ENCODE measurements around the gene HDHD2.
A peak's percentile ranks its signal among the peaks of the same experiment; 100 is the strongest.
"Not testable (repeated sequence)": the region's sequence is repeated elsewhere in the genome, so short reads cannot be mapped to it uniquely, and the experiment has no call there.

HDHD2 gene, protein sequence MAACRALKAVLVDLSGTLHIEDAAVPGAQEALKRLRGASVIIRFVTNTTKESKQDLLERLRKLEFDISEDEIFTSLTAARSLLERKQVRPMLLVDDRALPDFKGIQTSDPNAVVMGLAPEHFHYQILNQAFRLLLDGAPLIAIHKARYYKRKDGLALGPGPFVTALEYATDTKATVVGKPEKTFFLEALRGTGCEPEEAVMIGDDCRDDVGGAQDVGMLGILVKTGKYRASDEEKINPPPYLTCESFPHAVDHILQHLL

GRCh38 chr18:47150029-47150823 lies at the start of gene HDHD2:
Gene HDHD2, minus strand, starts transcription at chr18:47150500. Its CDS starts 14,061 bp downstream, at chr18:47136439.
- TF ChIP-seq, protein P1, sequence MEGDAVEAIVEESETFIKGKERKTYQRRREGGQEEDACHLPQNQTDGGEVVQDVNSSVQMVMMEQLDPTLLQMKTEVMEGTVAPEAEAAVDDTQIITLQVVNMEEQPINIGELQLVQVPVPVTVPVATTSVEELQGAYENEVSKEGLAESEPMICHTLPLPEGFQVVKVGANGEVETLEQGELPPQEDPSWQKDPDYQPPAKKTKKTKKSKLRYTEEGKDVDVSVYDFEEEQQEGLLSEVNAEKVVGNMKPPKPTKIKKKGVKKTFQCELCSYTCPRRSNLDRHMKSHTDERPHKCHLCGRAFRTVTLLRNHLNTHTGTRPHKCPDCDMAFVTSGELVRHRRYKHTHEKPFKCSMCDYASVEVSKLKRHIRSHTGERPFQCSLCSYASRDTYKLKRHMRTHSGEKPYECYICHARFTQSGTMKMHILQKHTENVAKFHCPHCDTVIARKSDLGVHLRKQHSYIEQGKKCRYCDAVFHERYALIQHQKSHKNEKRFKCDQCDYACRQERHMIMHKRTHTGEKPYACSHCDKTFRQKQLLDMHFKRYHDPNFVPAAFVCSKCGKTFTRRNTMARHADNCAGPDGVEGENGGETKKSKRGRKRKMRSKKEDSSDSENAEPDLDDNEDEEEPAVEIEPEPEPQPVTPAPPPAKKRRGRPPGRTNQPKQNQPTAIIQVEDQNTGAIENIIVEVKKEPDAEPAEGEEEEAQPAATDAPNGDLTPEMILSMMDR (IDR thresholded peaks at IDR 0.05), result no peak
- peak within 1 kb of the TSS; percentile 95 for H3K4me3 ChIP-seq
- peak within 1 kb of the TSS; percentile 78 to 98 for H3K27ac ChIP-seq
- peak; percentile 90 for DNase-seq (ENCODE audit: low spot score)

DNA sequence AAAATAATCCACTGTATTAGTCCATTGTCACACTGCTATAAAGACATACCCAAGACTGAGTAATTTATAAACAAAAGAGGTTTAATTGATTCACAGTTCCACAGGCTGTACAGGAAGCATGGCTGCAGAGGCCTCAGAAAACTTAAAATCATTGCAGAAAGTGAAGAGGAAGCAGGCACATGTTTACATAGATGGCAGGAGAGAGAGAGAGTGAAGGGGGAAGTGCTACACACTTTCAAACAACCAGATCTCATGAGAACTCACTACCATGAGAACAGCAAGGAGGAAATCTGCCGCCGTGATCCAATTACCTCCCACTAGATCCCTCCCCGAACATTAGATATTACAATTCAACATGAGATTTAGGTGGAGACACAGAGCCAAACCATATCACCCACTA lies 45.7 kb upstream of the HDHD2 start:
- DNase-seq (ENCODE audit: low spot score); H3K4me3 ChIP-seq; H3K27ac ChIP-seq: not testable (repeated sequence)

GRCh38 chr18:47191961-47192360 lies 41.7 kb upstream of the HDHD2 start:
- TF ChIP-seq, protein P1 (IDR thresholded peaks at IDR 0.05), result no peak
- no peak for DNase-seq (ENCODE audit: low spot score)
- no peak overlapping the region for H3K4me3 ChIP-seq
- H3K27ac ChIP-seq, result no peak overlapping the region

DNA sequence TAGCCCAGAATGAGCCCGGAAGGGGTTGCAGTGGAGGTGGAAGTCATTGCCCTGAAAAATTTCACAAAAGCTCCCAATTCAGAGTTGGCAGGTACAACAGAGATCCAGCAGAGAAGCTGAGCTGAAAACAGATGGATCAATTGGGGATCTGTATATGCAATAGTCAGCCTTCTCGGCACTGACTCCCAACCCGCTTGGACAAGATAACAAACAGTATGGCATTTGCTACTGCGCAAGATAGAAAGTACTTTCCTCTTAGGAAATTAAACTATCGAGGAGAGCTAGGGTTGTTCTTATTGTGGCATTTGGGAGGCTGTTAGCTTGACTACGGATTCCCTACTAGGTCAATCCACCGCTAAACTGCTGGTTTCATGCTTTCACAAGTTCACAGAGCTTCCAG lies 37.4 kb upstream of the HDHD2 start:
- TF ChIP-seq, protein P1 (IDR thresholded peaks at IDR 0.05), result no peak
- DNase-seq (ENCODE audit: low spot score), result no peak
- Histone ChIP-seq H3K27ac (no peak overlapping the region), H3K4me3 (no peak overlapping the region)

GRCh38 chr18:47184419-47185050 lies 34.2 kb upstream of the HDHD2 start:
- TF ChIP-seq, protein P1 (IDR thresholded peaks at IDR 0.05), result no peak
- no peak for DNase-seq (ENCODE audit: low spot score)
- H3K4me3 ChIP-seq, result no peak overlapping the region

DNA sequence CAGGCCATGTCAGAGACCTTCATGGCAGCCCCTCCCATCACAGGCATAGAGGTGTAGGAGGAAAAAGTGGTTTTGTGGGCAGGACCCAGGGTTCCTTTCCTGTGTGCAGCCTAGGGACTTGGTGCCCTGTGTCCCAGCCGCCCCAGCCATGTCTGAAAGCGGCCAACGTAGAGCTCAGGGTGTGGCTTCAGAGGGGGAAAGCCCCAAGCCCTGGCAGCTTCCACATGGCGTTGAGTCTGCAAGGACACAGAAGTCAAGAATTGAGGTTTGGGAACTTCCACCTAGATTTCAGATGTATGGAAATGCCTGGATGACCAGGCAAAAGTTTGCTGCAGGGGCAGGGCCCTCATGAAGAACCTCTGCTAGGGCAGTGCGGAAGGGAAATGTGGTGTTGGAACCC lies 31.9 kb upstream of the HDHD2 start:
- H3K4me3 ChIP-seq; DNase-seq (ENCODE audit: low spot score); H3K27ac ChIP-seq: not testable (repeated sequence)

More at GRCh38 chr18:47184419-47185050, 34.2 kb upstream of the HDHD2 start:
- no peak overlapping the region for H3K27ac ChIP-seq

GRCh38 chr18:47180765-47181164 lies 30.5 kb upstream of the HDHD2 start:
- H3K27ac ChIP-seq, result no peak overlapping the region
- TF ChIP-seq, protein P1 (IDR thresholded peaks at IDR 0.05), result no peak

More at GRCh38 chr18:47180765-47181164, 30.5 kb upstream of the HDHD2 start:
- no peak for DNase-seq (ENCODE audit: low spot score)
- no peak overlapping the region for H3K4me3 ChIP-seq

Measured in coronary artery (tissue), 2 donors.